ENCODE data around the gene BRAP. TPM values are rescaled to one million over a fixed set of nuclear protein-coding genes. Genes with fewer than 3 reads are reported as not detected.
"Not testable (repeated sequence)": the region's sequence is repeated elsewhere in the genome, so short reads cannot be mapped to it uniquely, and the experiment has no call there.

Gene BRAP
- total RNA-seq, 1 experiment from 2014 or later, result 23.6 TPM

DNA sequence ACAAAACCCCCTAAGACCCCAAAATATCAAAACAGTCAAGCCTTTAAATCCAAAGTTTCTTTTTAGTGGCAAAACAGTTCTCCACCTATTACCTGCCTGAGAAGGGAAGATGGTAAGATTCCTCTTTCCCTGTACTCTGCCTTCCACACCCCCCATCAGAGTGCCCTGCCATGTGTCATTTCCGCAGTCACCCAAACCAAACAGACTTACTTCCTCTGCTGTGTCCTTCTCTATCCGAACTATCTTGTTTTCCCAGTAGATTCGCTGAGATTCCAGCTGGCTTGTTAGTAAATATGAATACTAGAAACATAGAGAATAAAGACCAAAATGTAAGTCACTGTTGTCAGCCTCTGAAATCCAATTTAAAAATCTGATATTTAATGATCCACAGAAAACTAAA lies 30.4 kb downstream of the BRAP start:
- Histone ChIP-seq H3K27ac (ENCODE audit: low read depth, low read length, poor library complexity, severe bottlenecking) (no peak overlapping the region), H3K36me3 (ENCODE audit: insufficient read depth, low read length, poor library complexity, severe bottlenecking) (peaks cover 46% of the 10 kb centered on the region), H3K9me3 (ENCODE audit: low read depth, low read length, poor library complexity, severe bottlenecking) (no peaks in the 10 kb centered on the region), H3K27me3 (replicated peaks; ENCODE audit: insufficient read depth, low read depth, low read length, poor library complexity) (no peaks in the 10 kb centered on the region), H3K4me1 (ENCODE audit: insufficient read depth, low read length, poor library complexity, severe bottlenecking) (no peaks in the 10 kb centered on the region), H3K4me3 (ENCODE audit: low read depth, low read length, poor library complexity, severe bottlenecking) (no peak overlapping the region)
- intact Hi-C loops (cut with micrococcal nuclease; ENCODE audit: unreplicated experiment), result no loop called here
- BruUV-seq (replicated peaks), result no TSS peak
- CTCF ChIA-PET, result no interaction called here
- POLR2A ChIA-PET (ENCODE audit: low non-redundant PET), result no interaction called here
- no peak for DNase-seq (ENCODE audit: low spot score)
- TF ChIP-seq, protein P1, sequence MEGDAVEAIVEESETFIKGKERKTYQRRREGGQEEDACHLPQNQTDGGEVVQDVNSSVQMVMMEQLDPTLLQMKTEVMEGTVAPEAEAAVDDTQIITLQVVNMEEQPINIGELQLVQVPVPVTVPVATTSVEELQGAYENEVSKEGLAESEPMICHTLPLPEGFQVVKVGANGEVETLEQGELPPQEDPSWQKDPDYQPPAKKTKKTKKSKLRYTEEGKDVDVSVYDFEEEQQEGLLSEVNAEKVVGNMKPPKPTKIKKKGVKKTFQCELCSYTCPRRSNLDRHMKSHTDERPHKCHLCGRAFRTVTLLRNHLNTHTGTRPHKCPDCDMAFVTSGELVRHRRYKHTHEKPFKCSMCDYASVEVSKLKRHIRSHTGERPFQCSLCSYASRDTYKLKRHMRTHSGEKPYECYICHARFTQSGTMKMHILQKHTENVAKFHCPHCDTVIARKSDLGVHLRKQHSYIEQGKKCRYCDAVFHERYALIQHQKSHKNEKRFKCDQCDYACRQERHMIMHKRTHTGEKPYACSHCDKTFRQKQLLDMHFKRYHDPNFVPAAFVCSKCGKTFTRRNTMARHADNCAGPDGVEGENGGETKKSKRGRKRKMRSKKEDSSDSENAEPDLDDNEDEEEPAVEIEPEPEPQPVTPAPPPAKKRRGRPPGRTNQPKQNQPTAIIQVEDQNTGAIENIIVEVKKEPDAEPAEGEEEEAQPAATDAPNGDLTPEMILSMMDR (conservative IDR thresholded peaks at IDR 0.05; ENCODE audit: low read depth, low read length), result no peak
- TF ChIP-seq EZH2 (IDR thresholded peaks at IDR 0.05; ENCODE audit: borderline replicate concordance, low read depth, low read length, poor library complexity, severe bottlenecking), result no peak

DNA sequence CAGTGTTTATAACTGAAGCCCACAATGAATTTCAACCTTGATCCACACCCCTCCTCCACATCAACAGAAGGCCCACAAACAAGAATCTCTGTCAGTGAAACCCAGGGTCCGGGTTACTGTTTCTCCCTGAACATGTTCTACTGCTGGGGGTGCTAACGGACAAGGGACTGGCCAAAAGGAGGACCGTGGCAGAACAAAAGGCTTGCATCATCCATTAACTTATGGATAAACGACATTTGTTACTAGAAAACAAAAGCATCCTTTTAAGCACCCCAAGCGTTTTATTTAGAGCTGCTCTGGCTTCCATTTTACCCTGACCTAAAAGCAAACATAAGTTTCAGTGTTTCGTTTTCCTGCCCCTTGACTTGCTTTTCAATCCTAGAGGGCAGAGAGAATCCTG lies 32.2 kb downstream of the BRAP start:
- H3K9me3 ChIP-seq (ENCODE audit: low read depth, low read length, poor library complexity, severe bottlenecking), result no peaks in the 10 kb centered on the region
- ChIA-PET CTCF (no interaction called here), POLR2A (ENCODE audit: low non-redundant PET) (no interaction called here)
- no peaks in the 10 kb centered on the region for H3K27me3 ChIP-seq (replicated peaks; ENCODE audit: insufficient read depth, low read depth, low read length, poor library complexity)
- intact Hi-C loops (cut with micrococcal nuclease; ENCODE audit: unreplicated experiment), result no loop called here
- no peak for DNase-seq (ENCODE audit: low spot score)
- no peak overlapping the region for H3K27ac ChIP-seq (ENCODE audit: low read depth, low read length, poor library complexity, severe bottlenecking)
- no peak for TF ChIP-seq EZH2 (IDR thresholded peaks at IDR 0.05; ENCODE audit: borderline replicate concordance, low read depth, low read length, poor library complexity, severe bottlenecking)
- TF ChIP-seq, protein P1 (conservative IDR thresholded peaks at IDR 0.05; ENCODE audit: low read depth, low read length), result no peak
- H3K4me1 ChIP-seq (ENCODE audit: insufficient read depth, low read length, poor library complexity, severe bottlenecking), result no peaks in the 10 kb centered on the region
- H3K36me3 ChIP-seq (ENCODE audit: insufficient read depth, low read length, poor library complexity, severe bottlenecking), result peaks cover 44% of the 10 kb centered on the region
- no TSS peak for BruUV-seq (replicated peaks)
- no peak overlapping the region for H3K4me3 ChIP-seq (ENCODE audit: low read depth, low read length, poor library complexity, severe bottlenecking)

DNA sequence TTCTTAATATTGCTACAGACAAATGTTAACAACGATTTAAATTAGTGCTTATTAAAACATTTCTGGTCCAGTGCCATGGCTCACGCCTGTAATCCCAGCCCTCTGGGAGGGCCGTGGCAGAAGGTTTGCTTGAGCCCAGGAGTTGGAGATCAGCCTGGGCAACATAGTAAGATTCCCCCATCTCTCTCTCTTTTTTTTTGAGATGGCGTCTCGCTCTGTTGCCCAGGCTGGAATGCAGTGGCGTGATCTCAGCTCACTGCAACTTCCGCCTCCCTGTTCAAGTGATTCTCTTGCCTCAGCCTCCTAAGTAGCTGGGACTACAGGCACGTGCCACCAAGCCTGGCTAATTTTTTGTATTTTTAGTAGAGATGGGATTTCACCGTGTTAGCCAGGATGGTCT lies 33.2 kb downstream of the BRAP start:
- H3K4me3 ChIP-seq (ENCODE audit: low read depth, low read length, poor library complexity, severe bottlenecking); H3K27ac ChIP-seq (ENCODE audit: low read depth, low read length, poor library complexity, severe bottlenecking); BruUV-seq (replicated peaks); POLR2A ChIA-PET (ENCODE audit: low non-redundant PET); H3K4me1 ChIP-seq (ENCODE audit: insufficient read depth, low read length, poor library complexity, severe bottlenecking); intact Hi-C loops (cut with micrococcal nuclease; ENCODE audit: unreplicated experiment); DNase-seq (ENCODE audit: low spot score); CTCF ChIA-PET; H3K9me3 ChIP-seq (ENCODE audit: low read depth, low read length, poor library complexity, severe bottlenecking); H3K27me3 ChIP-seq (replicated peaks; ENCODE audit: insufficient read depth, low read depth, low read length, poor library complexity): not testable (repeated sequence)
- H3K36me3 ChIP-seq (ENCODE audit: insufficient read depth, low read length, poor library complexity, severe bottlenecking), result peaks cover 43% of the 10 kb centered on the region

DNA sequence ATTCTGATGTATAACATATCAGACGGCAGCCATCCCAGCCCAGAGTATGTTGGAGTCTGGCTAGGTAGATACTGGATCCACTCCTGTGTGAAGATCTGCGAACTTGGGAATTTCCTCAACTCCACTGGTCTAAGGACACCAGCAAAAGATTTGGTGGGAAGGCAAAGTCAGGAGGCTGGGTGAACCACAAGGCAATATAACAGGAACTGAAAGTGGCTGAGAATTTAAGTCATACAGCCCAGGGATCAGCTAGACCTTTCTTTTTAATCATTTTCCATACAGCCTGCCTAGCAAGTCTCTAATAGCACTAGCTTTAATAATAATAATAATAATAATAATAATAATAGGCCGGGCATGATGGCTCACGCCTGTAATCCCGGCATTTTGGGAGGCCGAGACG lies 34.8 kb downstream of the BRAP start:
- intact Hi-C loops (cut with micrococcal nuclease; ENCODE audit: unreplicated experiment), result no loop called here
- CTCF ChIA-PET, result no interaction called here
- peaks cover 42% of the 10 kb centered on the region for H3K36me3 ChIP-seq (ENCODE audit: insufficient read depth, low read length, poor library complexity, severe bottlenecking)

More for the DNA sequence above, 34.8 kb downstream of the BRAP start:
- POLR2A ChIA-PET (ENCODE audit: low non-redundant PET), result no interaction called here
- H3K27ac ChIP-seq (ENCODE audit: low read depth, low read length, poor library complexity, severe bottlenecking), result no peak overlapping the region
- H3K4me3 ChIP-seq (ENCODE audit: low read depth, low read length, poor library complexity, severe bottlenecking), result no peak overlapping the region
- no peak for DNase-seq (ENCODE audit: low spot score)
- H3K4me1 ChIP-seq (ENCODE audit: insufficient read depth, low read length, poor library complexity, severe bottlenecking), result no peaks in the 10 kb centered on the region
- BruUV-seq (replicated peaks), result no TSS peak
- no peak for TF ChIP-seq EZH2 (IDR thresholded peaks at IDR 0.05; ENCODE audit: borderline replicate concordance, low read depth, low read length, poor library complexity, severe bottlenecking)
- TF ChIP-seq, protein P1 (conservative IDR thresholded peaks at IDR 0.05; ENCODE audit: low read depth, low read length), result no peak
- H3K27me3 ChIP-seq (replicated peaks; ENCODE audit: insufficient read depth, low read depth, low read length, poor library complexity), result no peaks in the 10 kb centered on the region
- no peaks in the 10 kb centered on the region for H3K9me3 ChIP-seq (ENCODE audit: low read depth, low read length, poor library complexity, severe bottlenecking)

All from A673 (cell line).